DLD1 (cell line): Measurements from ENCODE around the gene PFAS.

Experiments used
- in situ Hi-C: cut with HindIII; loops from 2 replicates; pipeline ENCODE4 v1.10.0; 2017; ENCODE audit warnings: low sequenced_read_pairs

Gene PFAS

GRCh38 chr17:8294361-8294760, 45.3 kb downstream of the PFAS start:
- in situ Hi-C loops = no loop called here

- in situ Hi-C loops = no loop called here
Observed at GRCh38 chr17:8294814-8295316, 45.8 kb downstream of the PFAS start.

- in situ Hi-C loops = loop anchor here (10.0 to 25.0 kb wide), 2 partner anchors 65 to 188 kb away; partner anchors contain the start of genes ALOXE3 and HES7
Observed at GRCh38 chr17:8300226-8300625, 51.1 kb downstream of the PFAS start.

DNA sequence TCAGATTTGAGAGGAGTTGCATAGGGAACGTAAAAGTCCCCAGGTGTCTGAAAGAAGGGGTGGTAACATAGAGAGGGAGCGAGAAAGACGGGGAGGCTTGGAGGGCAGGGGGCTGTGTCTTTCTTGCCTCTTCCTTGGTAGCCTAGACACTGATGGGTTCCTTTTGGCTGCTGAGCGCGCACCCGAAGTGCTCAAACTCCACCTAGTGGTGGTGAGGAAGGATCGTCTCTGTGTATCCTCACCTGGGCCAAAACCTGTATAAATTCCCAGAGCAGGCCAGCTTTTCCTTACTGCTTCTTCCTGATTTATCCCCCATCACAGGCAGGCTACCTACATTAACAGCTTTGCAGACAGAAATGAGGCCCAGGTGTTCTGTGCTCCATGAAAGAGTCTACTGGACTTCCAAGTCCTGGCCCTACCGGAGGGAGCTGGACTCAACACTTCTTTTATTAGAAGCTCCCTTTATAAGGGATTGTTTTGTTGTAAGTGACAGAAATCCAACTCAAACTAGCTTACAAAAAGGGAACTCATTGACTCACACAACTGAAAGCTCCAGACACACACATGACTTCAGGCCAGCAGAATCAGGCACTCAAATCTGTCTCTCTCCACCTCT, 51.6 kb downstream of the PFAS start:
- in situ Hi-C loops = loop anchor here (10.0 to 25.0 kb wide), 2 partner anchors 66 to 188 kb away; partner anchors contain the start of genes ALOXE3 and HES7

DNA sequence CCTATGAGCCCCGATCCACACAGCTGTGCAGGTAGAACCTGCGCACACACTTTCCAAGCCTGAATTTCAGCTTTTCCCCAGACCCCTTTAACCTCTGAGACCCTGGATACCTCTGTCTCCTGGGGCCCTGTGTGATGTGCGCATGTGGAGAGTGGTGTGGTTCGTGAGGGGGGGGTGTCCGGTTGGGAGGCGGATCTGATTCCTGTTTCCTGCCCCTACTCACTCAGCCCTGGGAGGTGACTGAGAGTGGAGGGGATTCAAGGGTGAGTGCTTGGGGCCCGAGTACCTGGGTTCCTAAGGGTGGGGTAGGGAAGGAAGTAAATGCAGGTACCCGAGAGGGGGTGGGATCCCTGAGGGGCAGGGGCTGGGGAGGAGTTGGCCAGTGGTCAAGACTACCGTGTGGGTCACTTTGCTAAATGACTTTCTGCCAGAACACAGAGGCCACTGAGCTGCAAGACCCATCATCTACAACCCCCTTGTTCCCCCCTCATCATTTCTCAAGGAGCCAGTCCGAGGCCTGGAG, 61.6 kb downstream of the PFAS start:
- in situ Hi-C loops = loop anchor here (25.0 kb wide), 1 partner anchor 198 kb away; the partner anchor contains the start of genes ALOXE3 and HES7

- in situ Hi-C loops = loop anchor here (25.0 kb wide), 1 partner anchor 199 kb away; the partner anchor contains the start of genes ALOXE3 and HES7
Observed at GRCh38 chr17:8311131-8311790, 62.2 kb downstream of the PFAS start.

DNA sequence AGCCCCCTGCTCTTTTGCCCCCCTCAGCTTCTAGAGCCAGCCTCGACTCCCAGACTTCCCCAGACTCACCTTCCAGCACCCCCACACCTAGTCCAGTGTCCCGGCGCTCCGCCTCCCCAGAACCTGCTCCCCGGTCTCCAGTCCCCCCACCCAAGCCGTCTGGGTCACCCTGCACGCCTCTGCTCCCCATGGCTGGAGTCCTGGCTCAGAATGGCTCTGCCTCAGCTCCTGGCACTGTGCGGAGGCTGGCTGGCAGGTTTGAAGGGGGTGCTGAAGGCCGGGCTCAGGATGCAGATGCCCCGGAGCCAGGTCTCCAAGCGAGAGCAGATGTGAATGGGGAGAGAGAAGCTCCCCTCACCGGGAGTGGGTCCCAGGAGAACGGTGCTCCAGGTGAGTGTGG, 63.2 kb downstream of the PFAS start:
- in situ Hi-C loops = loop anchor here (25.0 kb wide), 1 partner anchor 200 kb away; the partner anchor contains the start of genes ALOXE3 and HES7

GRCh38 chr17:8312726-8313600, 63.9 kb downstream of the PFAS start:
- in situ Hi-C loops = loop anchor here (25.0 kb wide), 1 partner anchor 201 kb away; the partner anchor contains the start of genes ALOXE3 and HES7

DNA sequence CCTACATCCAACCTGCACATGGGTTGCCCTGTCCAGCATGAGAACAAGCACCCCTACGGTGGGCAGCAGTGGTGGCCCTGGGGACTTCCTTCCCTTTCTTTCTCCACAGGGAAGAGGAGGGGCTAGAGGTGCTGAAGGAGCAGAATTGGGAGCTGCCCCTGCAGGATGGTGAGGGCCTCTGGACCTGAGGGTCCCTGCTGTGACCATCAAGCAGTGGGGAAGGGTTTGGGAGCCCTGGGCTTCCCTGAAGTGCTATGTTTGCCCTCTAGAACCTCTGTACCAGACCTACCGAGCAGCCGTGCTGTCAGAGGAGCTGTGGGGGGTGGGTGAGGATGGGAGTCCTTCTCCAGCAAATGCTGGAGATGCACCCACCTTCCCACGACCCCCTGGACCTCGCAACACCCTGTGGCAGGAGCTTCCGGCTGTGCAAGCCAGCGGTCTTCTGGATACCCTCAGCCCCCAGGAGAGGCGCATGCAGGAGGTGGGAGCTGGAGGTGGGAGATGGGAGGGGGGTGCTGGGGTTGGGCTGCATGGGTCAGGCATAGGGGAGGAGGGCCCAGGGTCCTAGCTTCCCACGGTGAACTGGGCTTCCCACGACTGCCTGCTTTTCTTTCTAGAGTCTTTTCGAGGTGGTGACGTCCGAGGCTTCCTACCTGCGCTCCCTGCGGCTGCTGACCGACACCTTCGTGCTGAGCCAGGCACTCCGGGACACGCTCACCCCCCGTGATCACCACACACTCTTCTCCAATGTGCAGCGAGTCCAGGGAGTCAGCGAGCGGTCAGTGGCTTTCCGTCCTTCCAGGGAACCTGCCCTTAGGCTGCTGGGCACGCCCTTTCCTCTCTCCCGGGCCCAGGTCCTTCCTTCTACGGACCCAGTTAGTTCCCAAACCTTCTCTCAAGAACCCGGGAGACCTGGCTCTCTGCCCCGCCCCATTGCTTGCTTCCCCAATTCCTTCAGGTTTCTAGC, 66.0 kb downstream of the PFAS start:
- in situ Hi-C loops = loop anchor here (25.0 kb wide), 1 partner anchor 203 kb away; the partner anchor contains the start of genes ALOXE3 and HES7

DNA sequence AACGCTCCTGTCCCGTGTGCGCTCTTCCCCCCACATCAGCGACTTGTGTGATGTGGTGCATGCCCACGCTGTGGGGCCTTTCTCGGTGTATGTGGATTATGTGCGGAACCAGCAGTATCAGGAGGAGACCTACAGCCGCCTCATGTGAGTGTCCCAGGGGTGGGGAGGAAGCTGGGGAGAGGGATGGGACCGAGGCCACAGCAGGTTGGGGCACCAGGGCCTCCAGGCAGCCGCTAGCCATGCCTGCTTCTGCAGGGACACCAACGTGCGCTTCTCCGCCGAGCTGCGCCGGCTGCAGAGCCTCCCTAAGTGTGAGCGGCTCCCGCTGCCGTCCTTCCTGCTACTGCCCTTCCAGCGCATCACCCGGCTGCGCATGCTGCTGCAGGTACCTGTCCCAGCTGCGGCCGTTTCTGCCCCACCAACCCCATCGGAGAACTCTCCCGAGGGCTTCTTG, 66.7 kb downstream of the PFAS start:
- in situ Hi-C loops = loop anchor here (25.0 kb wide), 1 partner anchor 203 kb away; the partner anchor contains the start of genes ALOXE3 and HES7

DNA sequence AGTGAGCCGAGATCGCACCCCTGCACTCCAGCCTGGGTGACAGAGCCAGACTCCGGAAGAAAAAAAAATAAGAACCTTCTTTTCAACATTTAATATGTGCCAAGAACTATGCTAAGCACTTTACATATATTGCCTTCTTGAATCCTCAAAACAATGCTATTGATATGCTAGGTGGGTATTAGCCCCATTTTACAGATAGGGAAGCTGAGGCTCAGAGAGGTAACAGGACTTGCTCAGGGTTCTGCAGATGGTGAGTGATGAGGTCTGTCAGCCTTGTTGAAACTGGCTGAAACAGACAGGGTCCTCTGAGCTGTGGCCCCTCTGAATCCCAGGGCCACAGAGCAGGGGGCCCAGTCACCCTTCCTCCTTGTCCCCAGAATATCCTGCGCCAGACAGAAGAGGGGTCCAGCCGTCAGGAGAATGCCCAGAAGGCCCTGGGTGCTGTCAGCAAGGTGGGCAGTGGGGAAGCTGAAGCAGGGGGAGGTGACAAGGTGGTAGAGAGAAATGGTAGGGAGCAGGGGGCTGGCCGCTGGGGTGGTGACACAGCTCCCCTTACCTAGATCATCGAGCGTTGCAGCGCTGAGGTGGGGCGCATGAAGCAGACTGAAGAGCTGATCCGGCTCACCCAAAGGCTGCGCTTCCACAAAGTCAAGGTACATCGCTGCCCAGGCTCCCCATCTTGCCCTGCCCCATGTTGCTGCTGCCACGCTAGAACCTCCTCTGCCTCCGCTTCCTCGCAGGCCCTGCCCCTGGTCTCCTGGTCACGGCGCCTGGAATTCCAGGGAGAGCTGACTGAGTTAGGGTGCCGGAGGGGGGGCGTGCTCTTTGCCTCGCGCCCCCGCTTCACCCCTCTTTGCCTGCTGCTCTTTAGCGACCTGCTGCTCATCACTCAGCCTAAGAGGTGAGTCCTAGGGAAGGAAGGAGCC, 69.2 kb downstream of the PFAS start:
- in situ Hi-C loops = loop anchor here (25.0 kb wide), 1 partner anchor 206 kb away; the partner anchor contains the start of genes ALOXE3 and HES7
